GM19467 (cell line): ENCODE results near the gene ZNF222.

Experiments
- ATAC-seq: cut with Tn5 transposase; IDR thresholded peaks from one replicate; pipeline ENCODE4 v1.9.1; 2021; ENCODE audit warnings: mild to moderate bottlenecking, moderate library complexity; ENCODE audit not compliant: unreplicated experiment

Gene ZNF222

DNA sequence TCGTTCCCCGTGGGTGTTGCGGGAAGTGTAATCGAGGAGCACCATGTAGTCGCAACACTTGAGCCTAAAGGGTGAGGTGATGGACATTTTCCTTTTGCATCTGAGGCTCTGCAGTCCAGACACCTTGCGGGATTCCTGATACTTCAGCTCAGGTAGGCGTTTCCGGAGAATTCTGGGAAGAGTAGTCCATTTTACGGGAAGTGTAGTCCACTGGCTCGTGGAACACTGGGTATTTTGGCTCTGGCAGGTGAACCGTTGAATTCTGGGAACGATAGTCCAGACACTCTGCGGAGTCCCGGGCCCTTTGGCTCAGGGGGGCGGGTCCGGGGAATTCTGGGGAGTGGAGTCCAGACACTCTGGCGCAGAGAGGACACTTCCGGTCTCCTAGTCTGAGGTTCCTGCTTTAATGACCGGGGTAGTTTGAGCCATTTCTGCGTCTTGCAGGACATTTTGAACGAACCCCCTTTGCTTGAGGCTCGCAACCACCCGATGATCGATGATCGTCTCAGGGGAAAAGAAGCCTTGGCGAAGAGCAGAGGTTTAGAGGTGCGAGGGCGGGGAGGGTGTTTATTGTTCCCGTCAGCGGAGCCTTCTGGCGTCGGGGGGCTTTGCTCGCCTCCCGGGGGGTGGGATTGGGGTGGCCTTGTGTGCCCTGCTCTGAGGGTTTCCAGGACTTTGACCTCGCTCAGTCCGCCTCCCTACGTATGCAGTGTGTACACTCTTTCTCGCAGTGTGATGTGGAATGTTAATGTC, 26.6 kb downstream of the ZNF222 start, which contains the start of gene ZNF223:
Gene ZNF223, plus strand, starts transcription at position 387 of the 753 bp plus-strand sequence. CDS start 3,141 bp downstream, outside the sequence.
- peak; percentile 75 for ATAC-seq

- no peak for ATAC-seq
These were observed 30.7 kb downstream of the ZNF222 start for GRCh38 chr19:44055870-44056269.

DNA sequence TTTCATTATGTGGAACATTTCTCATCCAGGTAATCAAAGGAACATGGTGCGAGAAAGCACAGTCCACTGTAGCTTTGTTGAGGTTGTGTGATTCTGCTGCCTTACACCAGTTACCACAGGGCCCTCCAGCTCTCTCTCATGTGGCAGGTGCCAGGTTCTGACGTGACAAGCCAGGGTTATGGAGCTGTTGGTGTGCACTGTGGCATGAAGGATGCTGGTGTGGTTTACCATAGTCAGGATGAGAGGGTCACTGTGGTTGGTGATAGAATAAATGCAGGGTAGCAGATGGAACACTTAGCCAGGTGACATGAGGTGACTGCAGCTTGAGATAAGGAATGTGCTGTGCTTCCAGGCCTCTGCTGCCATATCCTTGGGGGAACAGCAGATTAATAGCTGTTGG, 34.0 kb downstream of the ZNF222 start:
- no peak for ATAC-seq

- ATAC-seq = no peak
These were observed 35.9 kb downstream of the ZNF222 start for GRCh38 chr19:44061038-44061437.

GRCh38 chr19:44066305-44066704, 41.1 kb downstream of the ZNF222 start:
- no peak for ATAC-seq

- no peak for ATAC-seq
These were observed 44.2 kb downstream of the ZNF222 start for GRCh38 chr19:44069415-44069814.

- peak; percentile 94 for ATAC-seq
These were observed 46.8 kb downstream of the ZNF222 start, which contains the start of gene ZNF284 for GRCh38 chr19:44071824-44072542. Gene ZNF284 (plus strand): TSS chr19:44072159. CDS start chr19:44076390, 4,231 bp downstream.

- peak; percentile 16 for ATAC-seq
These were observed 47.6 kb downstream of the ZNF222 start for GRCh38 chr19:44072543-44073401.

DNA sequence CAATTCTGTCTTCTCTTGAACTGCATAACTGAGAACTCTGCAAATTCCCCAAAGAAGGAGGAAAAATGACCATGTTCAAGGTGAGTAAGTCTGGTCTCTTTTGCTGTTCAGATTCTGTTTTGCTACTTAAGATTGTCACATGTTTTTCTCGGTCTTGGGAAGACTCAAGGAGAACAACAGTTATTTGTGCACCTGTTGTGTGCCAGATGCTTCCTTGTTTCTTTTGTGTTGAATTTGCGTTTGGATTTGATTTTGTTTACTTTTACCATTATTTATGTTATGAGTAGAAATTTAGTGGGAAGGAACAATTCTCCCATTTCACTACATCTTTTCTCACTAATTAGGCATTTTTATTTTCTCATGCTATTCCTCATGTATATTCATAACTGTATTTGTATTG, 51.1 kb downstream of the ZNF222 start:
- no peak for ATAC-seq
